Measurements from ENCODE around the gene UBE2V1.
"Not testable (repeated sequence)": the region's sequence is repeated elsewhere in the genome, so short reads cannot be mapped to it uniquely, and the experiment has no call there.

Gene UBE2V1

DNA sequence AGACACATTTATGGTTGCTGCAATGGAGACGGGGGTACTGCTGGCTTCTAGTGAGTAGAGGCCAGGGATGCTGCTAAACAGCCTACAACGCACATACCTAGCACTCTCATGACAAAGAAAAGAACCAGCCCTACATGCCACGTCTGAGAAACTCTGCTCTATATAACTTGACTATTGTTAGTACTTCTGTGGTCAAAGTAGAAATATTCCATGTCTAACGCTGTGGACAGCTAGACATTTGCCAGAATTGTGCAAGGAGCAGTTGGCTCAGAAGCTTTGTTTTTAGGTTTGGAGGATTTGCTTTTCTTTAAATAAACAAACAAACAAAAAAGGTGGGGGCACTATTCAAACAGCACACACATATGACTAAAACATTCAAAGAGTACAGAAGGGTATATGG, 20.5 kb downstream of the UBE2V1 start:
- DNase-seq, result no peak

DNA sequence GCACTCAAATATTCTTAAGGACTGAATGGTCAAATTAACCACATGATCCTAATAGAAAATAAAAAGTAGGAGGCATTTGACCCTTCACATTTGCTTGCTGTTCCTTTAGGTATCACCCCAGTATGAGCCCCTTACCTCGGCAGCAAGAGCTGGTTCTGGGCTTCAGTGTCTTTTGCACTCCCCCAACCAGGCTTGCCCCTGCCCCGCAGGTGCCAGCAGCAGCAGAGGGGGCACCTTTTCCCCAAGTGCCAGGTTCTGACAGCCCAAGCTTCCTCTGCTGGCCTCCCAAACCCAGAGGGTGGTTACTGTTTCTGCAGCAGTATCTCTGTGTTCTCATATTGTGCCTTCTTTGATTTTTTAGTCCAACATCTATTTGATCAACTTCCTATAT, 23.2 kb downstream of the UBE2V1 start:
- no peak for DNase-seq

DNA sequence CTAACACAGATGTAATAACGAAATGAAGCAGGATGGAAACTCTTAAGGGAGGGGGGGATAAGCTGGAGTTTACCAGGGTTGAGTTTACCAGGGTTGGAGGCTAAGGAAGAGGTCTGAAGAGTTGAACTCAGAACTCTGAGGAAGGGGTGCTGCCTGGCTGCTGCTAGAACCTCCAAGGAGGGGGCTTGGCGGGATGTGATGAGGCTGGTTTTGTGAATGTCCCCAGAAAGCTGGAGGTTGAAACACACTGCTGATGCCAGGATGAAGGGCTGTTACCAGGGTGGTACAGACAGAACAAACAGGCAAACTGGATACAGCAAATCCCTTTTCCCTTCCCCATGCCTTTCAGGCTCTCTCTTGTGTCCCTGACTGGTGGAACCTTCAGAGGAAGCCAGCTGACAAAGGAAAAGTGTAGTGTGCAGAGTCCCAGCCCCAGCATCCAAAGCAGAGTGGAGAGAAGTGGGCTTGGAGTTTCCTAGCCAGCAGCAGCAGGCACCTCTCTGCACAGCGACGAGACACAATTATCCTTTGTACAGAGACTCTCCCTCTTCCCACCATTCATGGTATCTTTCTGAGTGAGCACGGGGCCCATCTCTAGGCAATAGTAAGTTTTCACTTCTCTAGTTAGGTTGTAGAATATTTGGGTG, 23.7 kb downstream of the UBE2V1 start:
- no peak for DNase-seq

DNA sequence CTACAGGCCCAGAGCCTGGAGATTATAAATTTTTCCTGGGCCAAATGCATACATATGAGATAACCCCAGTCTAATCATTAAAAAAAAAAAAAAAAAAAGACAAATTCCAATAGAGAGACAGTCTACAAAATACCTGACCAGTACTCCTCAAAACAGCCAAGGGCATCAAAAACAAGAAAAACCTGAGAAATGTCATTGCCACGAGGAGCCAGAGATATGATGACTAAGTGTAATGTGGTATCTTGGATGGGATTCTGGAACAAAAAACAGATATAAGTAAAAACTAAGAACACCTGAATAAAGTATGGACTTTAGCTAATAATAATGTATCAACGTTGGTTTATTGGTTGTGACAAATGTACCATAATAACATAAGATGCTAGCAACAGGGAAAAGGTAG, 24.9 kb downstream of the UBE2V1 start:
- DNase-seq, result no peak

DNA sequence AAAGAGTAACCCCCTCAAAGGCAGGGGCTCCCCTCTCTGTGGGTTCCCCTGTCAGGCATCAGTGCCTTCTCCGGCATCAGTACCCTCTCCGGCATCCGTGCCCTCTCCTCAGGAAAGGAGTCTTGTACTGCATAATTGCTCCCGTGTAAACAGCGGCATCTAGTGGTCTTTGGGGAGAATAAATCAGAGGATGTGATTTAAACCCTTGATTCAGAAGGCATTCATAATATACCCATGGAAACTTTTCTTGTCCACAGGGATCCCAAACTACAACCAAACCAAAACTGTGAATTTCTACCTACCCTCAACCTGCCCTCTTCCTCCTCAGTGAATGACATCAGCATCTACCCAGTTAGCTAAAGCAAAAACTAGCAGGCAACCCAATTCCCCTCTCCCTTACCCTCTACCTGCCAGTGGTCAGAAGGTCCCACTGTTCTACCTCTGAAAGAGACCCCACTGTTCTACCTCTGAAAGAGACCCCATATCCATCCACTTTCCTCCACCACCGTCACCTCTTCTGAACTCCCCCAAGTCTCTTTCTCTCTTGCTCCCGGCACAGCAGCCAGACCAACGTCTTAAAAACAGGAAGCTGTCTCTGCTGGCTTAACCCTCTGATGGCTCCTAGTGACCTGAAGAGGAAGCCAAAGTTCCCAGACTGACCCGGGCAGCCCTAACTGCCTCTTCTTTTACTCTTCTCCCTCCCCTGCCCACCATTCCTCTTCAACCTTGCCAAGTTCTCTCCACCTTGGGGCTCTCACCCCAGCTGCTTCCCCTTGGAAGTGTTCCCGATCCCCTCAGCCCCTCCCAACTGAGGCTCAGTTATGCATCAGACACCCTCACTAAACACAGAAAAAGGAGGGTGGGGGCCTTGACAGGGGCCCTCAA, 27.2 kb downstream of the UBE2V1 start:
- peak; percentile 65 for DNase-seq

DNA sequence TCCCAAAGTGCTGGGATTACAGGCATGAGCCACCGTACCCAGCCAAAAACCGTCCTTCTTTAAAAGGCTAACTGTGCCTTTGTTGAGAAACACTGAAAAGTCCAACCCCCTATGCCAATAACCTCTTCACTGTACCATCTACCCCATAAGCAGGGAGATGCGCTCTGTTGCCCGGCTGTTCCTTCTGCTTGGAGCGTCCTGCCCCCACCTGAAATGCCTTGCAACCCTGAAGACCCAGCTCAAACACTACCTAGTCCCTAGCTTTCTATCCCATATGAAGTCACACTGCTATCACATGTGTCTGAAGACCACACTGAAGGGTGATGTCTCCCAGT, 27.8 kb downstream of the UBE2V1 start:
- no peak for DNase-seq

DNA sequence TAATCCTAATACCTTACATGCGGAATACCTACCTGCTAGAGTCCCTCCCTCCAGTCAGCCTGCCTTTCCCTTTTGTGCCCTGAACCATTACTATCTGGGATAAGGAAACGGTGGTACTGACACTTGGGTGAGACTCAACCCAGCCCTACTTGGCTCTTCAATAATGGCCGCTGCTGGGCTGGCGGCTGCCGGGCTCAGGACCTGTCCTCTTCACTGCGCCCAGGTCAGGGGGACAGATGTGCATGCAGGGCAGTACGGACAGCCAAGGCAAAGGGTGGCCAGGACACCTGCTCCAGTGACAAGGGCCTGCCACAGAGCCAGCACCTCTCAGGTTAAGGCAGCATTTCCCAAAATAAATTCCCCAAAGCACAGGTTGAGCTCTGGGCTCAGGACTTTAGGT, 29.9 kb downstream of the UBE2V1 start:
- DNase-seq, result no peak

DNA sequence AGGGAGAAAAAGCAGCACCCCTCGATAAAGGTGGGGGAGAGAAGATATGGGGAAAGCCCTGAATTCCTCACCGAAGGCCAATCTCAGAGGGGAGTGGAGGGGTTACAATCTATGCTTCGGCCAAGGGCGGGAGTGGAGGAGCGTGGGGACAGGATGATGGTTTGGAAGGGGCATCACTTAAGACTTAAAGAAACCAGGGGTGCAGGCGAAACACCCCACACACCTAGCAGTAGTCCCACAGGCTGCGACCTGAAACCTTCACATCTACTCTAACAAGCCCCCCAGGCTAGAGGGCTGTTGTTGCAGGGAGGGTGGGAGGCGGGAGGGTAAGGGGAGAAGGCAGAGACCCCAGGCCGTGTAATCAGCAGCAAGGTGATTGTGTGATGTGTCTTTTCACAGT, 30.9 kb downstream of the UBE2V1 start:
- DNase-seq, result not testable (repeated sequence)

DNA sequence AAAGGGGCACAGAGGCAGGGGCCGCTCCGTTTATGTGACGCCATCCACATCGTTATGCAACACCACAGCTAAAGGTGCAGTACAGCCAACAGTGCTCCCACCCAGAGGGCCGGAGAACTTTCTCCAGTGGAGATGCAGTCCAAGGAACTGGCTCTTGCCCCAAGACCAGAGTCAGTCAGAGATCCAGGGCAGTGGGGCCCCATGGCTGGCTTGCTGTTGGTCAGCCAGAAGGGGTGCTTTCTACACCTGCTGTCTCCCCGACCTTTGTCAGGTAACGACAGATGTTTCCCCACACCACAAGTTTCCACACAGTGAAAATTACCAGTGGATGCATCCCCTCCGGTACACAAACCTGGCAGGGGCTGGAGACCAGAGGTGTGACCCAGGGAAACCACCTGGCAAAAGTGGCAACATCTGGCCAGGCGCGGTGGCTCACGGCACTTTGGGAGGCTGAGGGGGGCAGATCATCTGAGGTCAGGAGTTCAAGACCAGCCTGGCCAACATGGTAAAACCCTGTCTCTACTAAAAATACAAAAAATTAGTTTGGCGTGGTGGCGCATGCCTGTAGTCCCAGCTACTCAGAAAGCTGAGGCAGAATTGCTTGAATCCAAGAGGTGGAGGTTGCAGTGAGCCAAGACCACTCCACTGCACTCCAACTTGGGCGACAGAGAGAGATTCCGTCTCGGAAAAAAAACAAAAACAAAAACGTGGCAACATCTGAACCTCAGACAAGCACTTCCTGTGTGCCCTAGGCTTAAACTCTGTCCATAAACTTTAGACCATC, 34.9 kb downstream of the UBE2V1 start:
- DNase-seq, result no peak

DNA sequence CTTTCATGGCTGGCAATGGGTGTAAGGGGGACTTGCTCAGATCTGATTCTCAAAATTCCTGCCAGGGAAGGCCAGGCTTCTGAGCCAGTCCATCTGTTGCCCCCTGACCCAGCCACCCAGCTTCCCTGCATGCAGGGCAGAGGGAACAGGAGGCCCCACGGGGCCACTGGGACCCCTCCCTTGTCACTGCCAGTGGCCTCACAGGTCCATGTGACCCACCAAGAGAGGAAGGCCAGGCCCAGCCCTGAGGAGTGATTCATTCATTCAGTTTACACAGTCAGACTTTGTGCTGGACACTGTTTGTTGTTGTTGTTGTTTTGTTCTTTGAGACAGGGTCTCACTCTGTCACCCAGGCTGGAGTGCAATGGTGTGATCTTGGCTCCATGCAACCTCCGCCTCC, 39.5 kb downstream of the UBE2V1 start:
- no peak for DNase-seq

DNA sequence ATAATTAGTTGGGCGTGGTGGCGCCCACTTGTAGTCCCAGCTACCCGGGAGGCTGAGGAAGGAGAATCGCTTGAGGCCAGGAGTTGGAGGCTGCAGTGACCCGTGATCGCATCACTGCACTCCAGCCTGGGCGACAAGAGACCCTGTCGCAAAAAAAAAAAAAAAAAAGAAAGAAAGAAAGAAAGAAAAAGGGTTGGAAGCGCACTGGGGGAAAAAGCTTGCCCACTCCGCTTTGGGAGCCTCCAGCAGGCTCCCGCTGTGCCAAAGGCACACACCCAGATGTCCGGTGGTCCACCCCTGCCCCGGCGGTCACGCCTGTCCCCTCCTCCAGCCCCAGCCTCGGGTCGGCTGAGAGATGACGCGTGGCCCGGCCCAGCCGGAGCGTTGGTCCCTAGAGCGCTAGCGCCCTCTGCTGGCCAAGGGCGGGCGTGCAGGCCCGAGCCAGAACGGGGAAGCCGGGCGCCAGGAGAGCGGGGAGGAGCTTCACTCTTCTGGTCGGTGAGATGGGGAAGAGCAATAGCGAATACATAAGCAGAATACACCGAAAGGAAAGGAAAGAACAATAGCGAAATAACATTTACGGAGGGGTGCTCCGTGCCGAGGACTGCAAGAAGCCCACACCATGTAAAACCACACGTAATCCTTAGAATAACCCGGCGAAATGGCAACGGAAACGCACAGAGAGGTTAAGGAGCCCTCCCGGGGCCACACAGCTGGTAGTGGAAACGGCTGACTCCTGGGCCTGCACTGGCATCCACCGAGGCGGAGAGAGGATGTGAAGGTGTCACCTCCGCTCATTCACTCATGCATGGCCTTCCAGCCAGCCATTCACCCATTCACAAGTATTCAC, 41.7 kb downstream of the UBE2V1 start:
- peak; percentile 45 for DNase-seq

DNA sequence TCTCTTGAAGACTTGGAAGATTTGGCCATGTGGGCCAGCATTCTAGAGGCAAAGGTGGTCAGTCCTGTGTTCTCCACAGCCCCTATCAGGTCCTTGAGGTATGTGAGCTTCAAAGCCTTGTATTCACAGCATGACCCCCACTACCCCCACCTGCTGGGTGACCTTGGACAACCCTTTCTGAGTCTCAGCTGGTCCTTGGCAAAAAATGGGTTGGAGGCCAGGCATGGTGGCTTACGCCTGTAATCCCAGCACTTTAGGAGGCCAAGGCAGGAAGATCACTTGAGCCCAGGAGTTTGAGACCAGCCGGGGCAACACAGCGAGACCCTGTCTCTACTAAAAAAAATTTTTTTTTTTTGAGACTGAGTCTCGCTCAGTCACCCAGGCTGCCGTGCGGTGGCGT, 42.6 kb downstream of the UBE2V1 start:
- DNase-seq, result no peak

DNA sequence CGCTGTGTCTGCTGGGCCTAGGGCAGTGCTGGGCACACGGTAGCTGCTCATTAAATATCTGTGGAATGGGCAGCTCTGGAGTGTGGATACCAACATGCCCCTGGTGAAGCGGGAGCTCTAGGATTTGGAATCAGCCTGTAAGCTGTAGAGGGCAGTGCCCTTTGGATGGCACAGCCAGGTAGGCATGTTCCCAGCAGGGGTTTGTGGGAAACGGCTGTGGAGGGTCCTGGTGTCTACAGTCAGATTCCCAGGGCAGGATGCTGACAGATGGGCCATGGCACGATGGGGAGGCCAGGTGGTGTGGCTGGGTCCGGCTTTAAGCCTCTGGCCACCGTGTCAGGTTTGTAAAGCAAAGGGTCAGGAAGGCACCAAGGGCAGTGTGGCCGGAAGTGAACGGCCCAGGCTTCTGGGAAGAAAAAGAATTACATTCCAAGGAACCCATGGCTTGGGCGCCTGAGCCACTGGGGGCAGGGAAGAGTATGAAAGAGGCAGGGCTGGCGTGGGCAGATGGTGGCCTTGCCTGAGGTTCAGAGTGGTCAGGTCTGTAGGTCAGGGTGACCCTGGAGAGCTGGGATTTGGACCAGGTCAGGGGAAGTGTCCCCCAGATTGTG, 44.8 kb downstream of the UBE2V1 start:
- no peak for DNase-seq

DNA sequence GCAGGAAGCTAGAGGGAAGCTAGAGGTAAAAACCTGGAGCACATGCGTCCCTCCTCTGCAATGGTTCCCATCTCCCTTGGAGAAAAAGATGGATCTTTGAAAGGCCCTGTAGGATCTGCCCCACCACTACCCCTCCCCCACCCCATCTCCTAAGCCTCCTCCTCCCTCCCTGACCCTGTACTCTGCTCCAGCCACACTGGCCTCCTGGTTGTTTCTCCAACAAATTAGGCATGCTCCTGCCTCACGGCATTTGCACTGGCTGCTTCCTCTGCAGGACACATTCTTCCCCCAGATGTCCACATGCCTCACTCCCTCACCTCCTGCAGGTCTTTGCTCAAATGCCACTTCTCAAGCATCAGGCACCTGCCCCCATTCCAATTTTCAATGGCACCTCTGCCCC, 45.5 kb downstream of the UBE2V1 start:
- no peak for DNase-seq

DNA sequence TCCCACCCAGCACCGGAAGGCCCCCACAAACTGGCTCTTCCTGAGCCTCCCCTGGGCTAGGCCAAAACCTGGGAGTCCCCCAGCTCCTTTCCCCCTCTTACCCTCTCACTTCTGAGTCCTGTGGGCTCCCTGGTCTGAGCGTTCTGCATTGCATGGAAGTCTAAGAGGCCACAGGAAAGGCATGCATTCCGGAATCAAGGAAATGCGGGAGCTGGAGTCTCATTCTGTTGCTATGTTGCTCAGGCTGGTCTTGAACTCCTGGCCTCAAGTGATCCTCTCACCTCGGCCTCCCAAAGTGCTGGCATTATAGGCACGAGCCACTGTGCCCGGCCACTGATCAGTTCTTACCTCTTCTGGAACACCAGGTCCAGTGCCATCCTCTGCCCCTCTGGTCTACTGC, 45.9 kb downstream of the UBE2V1 start:
- no peak for DNase-seq

DNA sequence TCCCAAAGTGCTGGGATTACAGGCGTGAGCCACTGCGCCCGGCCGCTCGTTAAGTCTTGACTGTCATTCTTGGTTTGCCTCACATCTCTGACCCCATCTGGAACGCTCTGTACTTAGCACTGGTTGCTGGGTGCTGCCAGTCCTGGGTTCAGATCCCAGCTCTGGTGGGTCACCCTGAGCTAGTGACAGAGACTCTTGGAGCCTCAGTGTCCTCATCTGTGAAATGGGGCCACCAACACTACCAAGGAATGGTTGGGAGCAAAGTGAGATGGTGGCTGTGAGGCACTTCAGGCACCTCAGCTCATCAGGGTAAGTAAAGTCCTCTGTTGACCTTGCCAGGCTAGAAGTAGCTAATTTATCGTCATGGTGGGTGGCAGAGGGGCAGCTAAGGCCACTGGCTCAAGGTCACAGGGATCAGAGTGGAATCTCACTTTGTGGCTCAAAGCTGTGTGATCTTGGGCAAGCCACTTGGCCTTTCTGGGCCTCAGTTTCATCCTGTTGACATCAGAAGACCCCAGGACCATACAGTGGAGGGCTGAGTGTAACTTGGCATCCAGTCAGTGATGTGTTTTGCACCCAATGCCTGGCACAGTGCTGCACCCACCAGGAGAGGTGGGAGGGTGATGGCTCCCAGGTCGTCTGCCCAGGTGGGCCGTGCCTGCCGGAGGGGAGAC, 46.7 kb downstream of the UBE2V1 start:
- DNase-seq, result no peak

DNA sequence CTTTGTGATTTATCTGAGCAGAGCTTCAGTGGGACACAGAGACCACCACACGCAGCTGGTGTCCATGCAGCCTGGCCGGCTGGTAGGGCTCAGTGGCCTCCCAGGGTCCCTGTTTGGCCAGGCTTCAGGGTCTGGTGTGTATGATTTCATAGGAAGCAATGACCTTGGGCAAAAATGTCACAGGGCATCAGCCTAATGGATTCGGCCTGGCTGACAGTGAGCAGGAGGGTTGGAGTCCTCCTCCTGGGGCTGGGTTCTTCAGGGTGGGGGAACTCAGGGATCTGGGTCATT, 47.7 kb downstream of the UBE2V1 start:
- no peak for DNase-seq

DNA sequence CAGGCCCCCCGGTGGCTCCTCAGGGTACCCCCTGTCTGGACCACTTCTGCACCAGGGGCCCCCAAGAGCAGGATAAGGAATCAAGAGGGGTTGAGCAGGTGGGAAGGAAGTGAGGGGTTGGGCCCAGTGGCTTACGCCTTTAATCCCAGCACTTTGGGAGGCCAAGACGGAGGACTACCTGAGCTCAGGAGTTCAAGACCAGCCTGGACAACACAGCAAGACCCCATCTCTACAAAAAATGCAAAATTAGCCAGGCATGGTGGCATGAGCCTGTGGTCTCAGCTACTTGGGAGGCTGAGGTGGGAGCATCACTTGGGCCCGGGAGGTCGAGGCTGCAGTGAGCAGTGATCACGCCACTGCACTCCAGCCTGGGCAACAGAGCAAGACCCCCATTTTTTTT, 49.2 kb downstream of the UBE2V1 start:
- not testable (repeated sequence) for DNase-seq

DNA sequence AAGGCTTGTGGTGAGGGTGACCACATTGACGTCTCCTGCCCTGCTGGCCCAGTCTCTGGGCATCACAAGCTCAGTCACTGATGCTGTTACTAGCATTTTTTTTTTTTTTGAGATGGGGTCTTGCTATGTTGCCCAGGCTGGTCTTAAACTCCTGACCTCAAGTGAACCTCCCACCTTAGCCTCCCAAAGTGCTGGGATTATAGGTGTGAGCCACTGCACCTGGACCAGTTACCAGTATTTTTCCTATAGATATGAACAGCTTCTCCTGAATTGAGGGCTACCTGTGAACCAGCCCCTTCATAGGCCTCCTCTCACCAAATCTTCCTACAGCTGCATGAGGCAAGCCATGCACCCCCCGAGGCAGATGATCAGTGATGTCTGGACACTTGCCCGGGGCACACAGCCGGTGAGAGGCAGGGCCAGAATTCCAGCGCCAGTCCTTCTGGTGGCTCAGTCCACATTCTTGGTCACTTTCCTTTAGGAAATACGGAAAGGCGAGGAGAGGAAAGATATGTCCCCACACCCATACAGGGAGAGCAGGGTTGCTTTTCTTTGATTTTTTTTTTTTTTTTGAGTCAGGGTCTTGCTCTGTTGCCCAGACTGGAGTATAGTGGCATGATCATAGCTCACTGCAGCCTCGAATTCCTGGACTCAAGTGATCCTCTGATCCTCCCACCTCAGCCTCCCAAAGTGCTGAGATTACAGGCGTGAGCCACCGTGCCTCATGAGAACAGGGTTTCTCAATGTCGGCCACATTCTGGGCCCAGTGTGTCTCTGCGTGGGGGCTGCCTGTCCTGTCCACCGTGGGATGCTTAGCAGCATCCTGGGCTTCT, 50.7 kb downstream of the UBE2V1 start:
- no peak for DNase-seq

DNA sequence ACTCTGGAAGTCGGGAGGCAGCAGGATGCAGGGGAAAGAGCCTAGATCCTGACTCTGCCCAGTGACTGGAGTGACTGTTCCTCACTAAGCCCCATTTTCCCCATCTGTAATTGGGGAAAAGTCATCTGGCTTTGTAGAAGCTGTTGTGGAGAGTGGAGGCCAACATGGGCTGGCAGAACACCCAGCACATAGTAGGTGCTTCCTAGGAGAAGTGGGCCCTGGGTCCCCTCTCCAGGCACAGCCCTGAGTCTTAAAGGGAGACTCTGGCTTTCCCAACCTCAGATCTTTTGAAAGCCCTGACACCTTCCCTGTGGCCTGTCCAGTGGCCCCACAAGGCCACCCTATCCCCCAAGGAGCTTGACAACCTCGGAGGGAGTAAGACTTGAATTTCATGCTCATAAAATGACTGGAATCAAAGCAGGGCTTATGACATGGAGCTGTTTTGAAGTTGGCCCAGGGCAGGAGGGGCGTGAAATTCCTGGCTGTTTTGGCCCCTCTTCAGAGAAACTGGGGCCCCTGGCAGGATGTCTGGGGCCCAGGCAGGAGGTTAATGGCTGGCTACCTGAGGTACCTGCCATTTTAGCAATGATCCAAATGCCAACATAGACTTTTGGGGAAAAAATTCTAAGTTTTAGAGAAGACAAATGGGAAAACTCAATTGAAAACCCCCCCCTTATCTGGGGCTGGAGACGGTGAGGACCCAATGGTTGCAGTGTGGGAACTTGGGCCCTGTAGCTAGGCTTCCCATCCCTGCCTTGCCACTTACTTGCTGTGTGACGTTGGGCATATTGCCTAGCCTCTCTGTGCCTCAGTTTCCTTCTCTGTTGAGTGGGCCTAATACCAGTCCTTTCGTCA, 51.6 kb downstream of the UBE2V1 start:
- DNase-seq, result no peak
